Astrocyte (in vitro differentiated cells and primary cell): ENCODE results near the gene ERFL.

Experiments
- EZH2 ChIP-seq: IDR thresholded peaks from 2 replicates; pipeline ENCODE4 v1.6.1; 2012; ENCODE audit warnings: mild to moderate bottlenecking, low read length, inconsistent platforms; ENCODE audit not compliant: insufficient read depth
- TF ChIP-seq, protein P1 (sequence below): IDR thresholded peaks from 2 replicates; pipeline ENCODE4 v1.5.1; 2011; ENCODE audit warnings: low read depth, mild to moderate bottlenecking, inconsistent platforms, low read length, moderate library complexity; ENCODE audit not compliant: insufficient read depth

DNA sequence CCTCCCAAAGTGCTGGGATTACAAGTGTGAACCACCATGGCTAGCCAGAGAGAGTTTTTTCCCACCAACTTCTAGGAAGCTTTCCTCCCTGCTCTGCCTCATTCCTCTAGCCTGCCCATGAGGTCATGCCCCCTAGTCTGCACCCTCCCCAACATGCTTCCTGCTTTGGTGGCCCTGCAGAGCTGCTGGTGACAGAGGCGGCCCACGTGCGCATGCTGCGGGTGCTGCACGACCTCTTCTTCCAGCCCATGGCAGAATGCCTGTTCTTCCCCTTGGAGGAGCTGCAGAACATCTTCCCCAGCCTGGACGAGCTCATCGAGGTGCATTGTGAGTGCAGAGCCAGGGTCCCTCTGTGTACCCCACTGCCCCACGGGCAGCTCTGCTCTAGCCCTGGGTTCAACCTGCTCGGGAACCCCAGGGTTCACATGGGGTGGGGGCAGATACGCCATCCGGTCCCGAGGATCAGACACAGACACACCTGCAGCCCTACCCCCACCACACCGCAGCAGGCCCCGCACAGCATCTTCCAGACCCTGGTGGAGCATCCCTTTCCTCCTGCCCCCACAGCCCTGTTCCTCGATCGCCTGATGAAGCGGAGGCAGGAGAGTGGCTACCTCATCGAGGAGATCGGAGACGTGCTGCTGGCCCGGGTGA lies 26.4 kb downstream of the ERFL start:
- TF ChIP-seq, protein P1, sequence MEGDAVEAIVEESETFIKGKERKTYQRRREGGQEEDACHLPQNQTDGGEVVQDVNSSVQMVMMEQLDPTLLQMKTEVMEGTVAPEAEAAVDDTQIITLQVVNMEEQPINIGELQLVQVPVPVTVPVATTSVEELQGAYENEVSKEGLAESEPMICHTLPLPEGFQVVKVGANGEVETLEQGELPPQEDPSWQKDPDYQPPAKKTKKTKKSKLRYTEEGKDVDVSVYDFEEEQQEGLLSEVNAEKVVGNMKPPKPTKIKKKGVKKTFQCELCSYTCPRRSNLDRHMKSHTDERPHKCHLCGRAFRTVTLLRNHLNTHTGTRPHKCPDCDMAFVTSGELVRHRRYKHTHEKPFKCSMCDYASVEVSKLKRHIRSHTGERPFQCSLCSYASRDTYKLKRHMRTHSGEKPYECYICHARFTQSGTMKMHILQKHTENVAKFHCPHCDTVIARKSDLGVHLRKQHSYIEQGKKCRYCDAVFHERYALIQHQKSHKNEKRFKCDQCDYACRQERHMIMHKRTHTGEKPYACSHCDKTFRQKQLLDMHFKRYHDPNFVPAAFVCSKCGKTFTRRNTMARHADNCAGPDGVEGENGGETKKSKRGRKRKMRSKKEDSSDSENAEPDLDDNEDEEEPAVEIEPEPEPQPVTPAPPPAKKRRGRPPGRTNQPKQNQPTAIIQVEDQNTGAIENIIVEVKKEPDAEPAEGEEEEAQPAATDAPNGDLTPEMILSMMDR = no peak
- no peak for TF ChIP-seq EZH2
